ENCODE results near the gene ANAPC5.

- TF ChIP-seq CTCF (conservative IDR thresholded peaks at IDR 0.05; ENCODE audit: low read depth, low read length) (no peak), EZH2phosphoT487 (IDR thresholded peaks at IDR 0.05; ENCODE audit: borderline replicate concordance, low read length) (no peak)
These were observed 48.3 kb upstream of the ANAPC5 start for GRCh38 chr12:121400332-121401139.
